MM.1S (cell line): ENCODE data around the gene PPP1R37.

ENCODE experiments used
- CTCF ChIP-seq: fragments of 300-600 bp; sonication (generic); IDR thresholded peaks from 2 replicates; pipeline ENCODE4 v1.5.1; 2016; ENCODE audit warnings: antibody characterized with exemption, low read length, mixed read lengths
- EZH2 ChIP-seq: fragments of 300-600 bp; sonication (generic); optimal IDR thresholded peaks from 2 replicates; pipeline ENCODE3; 2017; ENCODE audit warnings: low read depth, mild to moderate bottlenecking, antibody characterized with exemption, low read length, mixed read lengths

- TF ChIP-seq CTCF (no peak), EZH2 (no peak)
Measured at GRCh38 chr19:45090606-45091005, 2.4 kb upstream of the PPP1R37 start.
